Measurements from ENCODE around the gene CFHR2.
"Not testable (repeated sequence)": the region's sequence is repeated elsewhere in the genome, so short reads cannot be mapped to it uniquely, and the experiment has no call there.

GRCh38 chr1:196941474-196941873 lies 2.1 kb upstream of the CFHR2 start:
- TF ChIP-seq EZH2phosphoT487 (IDR thresholded peaks at IDR 0.05; ENCODE audit: insufficient read depth, low read depth); EZH2 (IDR thresholded peaks at IDR 0.05; ENCODE audit: insufficient read depth, poor library complexity, severe bottlenecking): not testable (repeated sequence)
